Muscle of arm (tissue), 14 donors: ENCODE data around the gene FAM83D. TPM values are rescaled to one million over a fixed set of nuclear protein-coding genes. Genes with fewer than 3 reads are reported as not detected.

Experiments used
- DNase-seq: peaks from one replicate; pipeline ENCODE4 v3.0.0-alpha.2; 2013
- long read RNA-seq, 11 donors: transcript quantifications; one replicate each; lab custom pipeline, GENCODE V29; 2026
- polyA plus RNA-seq, 12 donors: library from polyadenylated mRNA; unstranded; fragments of 120-200 nt; gene quantifications; one replicate each; pipeline ENCODE4 v1.2.1, GENCODE V29; 2013; ENCODE audit not compliant: insufficient read length in 12 of 12

FAM83D gene, protein sequence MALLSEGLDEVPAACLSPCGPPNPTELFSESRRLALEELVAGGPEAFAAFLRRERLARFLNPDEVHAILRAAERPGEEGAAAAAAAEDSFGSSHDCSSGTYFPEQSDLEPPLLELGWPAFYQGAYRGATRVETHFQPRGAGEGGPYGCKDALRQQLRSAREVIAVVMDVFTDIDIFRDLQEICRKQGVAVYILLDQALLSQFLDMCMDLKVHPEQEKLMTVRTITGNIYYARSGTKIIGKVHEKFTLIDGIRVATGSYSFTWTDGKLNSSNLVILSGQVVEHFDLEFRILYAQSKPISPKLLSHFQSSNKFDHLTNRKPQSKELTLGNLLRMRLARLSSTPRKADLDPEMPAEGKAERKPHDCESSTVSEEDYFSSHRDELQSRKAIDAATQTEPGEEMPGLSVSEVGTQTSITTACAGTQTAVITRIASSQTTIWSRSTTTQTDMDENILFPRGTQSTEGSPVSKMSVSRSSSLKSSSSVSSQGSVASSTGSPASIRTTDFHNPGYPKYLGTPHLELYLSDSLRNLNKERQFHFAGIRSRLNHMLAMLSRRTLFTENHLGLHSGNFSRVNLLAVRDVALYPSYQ
- polyA plus RNA-seq = 10 to 100 TPM in 2 of 12 donors, 1 to 10 TPM in 9, not detected in 1; 4.6 to 12.8 (median 8.2) TPM
- long read RNA-seq, donor 1, partial matches to known transcripts = 0 of 2 reads
- long read RNA-seq, donor 1, other reads (novel, unspliced or antisense) = 0 of 2 reads
- long read RNA-seq, donor 2, partial matches to known transcripts = 0 of 3 reads
- long read RNA-seq, donor 2, other reads (novel, unspliced or antisense) = 0 of 3 reads
- long read RNA-seq, donor 3, partial matches to known transcripts = 0 of 4 reads
- long read RNA-seq, donor 3, other reads (novel, unspliced or antisense) = 0 of 4 reads
- long read RNA-seq, donor 4, partial matches to known transcripts = 0 of 2 reads
- long read RNA-seq, donor 4, other reads (novel, unspliced or antisense) = 0 of 2 reads
- long read RNA-seq, donor 5, partial matches to known transcripts = 0 of 4 reads
- long read RNA-seq, donor 5, other reads (novel, unspliced or antisense) = 0 of 4 reads
- long read RNA-seq, donor 6 = 0 reads
- long read RNA-seq, donor 7, partial matches to known transcripts = 0 of 3 reads
- long read RNA-seq, donor 7, other reads (novel, unspliced or antisense) = 0 of 3 reads
- long read RNA-seq, donor 8 = 0 reads
- long read RNA-seq, donor 9 = 0 reads
- long read RNA-seq, donor 10, partial matches to known transcripts = 0 of 1 reads
- long read RNA-seq, donor 10, other reads (novel, unspliced or antisense) = 0 of 1 reads
- long read RNA-seq, donor 11, partial matches to known transcripts = 0 of 4 reads
- long read RNA-seq, donor 11, other reads (novel, unspliced or antisense) = 0 of 4 reads

GRCh38 chr20:38926142-38926933 is at the start of gene FAM83D:
TSS of gene FAM83D (plus strand) at chr20:38926417. CDS start at chr20:38926443, 26 bp downstream.
- peak; percentile 96 for DNase-seq

- no peak for DNase-seq
Observed at GRCh38 chr20:38877483-38877882, 48.7 kb upstream of the FAM83D start.

- DNase-seq = peak; percentile 19
Observed at GRCh38 chr20:38878866-38879265, 47.4 kb upstream of the FAM83D start.

DNA sequence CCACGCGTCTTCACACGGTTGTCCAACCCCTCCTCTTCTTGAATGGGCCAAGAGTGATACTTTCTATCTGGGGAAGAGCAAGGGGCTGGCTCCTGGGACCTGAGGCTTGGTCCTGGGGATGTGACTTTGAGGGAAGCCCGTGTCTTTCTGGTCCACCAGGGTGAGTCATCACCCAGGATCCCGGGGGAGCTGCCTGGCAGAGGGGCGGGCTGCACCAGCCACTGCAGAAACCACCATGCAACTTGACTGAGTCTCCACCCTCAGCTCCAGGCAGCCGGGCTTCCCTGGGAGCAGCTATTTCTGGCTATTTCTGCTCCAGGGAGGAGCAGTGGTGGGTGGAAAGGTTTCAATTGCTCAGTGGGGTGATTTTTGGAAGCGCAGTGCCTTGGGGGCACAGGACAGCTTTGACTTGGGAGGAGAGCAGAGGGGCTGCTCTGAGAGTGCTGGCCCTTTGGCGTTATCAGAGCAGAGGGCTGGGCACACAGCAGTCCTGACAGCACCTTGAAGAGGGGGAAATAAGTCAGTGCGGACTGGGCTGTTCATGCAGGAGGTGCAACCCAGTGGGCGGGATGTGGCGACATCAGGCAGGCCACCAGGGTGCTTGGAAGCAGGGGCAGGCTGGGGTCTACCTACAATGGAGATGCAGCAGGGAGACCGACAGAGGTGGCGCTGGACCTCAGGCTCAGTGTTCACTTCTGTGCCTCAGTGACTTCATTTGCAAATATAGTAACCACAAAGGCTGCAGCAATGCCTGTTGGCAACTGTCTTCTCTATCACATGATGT is 45.1 kb upstream of the FAM83D start:
- no peak for DNase-seq

DNA sequence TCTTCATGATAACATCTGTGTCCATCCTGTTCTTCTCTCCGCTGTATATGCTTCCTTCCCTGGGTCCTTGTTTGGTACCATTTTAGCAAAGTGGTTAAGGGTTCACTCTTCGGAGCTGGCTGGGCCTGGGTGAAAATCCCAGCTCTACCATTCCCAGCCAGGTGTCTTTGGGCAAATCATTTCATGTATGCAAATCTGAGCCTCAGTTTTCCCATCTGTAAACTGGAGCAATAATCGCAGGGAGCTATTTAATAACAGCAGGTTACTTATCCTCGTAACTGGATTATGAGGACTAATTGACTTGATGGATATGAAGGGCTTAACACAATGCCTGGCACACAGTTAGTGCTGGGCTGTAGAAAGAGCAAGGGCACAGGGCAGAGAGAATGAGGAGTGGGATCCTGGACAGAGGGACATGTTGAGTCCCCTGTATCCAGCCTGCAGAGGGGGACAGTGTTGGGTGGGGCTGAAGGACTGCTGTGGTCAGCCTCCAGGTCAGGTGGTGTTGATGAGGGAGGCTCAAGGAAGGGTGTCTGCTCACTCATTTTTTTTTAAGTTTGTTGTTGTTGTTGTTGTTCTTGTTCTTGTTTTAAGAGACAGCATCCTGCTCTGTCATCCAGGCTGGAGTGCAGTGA is 44.3 kb upstream of the FAM83D start:
- no peak for DNase-seq

- no peak for DNase-seq
Observed at GRCh38 chr20:38882600-38882999, 43.6 kb upstream of the FAM83D start.

- DNase-seq = no peak
Observed at GRCh38 chr20:38883081-38883980, 42.9 kb upstream of the FAM83D start.

DNA sequence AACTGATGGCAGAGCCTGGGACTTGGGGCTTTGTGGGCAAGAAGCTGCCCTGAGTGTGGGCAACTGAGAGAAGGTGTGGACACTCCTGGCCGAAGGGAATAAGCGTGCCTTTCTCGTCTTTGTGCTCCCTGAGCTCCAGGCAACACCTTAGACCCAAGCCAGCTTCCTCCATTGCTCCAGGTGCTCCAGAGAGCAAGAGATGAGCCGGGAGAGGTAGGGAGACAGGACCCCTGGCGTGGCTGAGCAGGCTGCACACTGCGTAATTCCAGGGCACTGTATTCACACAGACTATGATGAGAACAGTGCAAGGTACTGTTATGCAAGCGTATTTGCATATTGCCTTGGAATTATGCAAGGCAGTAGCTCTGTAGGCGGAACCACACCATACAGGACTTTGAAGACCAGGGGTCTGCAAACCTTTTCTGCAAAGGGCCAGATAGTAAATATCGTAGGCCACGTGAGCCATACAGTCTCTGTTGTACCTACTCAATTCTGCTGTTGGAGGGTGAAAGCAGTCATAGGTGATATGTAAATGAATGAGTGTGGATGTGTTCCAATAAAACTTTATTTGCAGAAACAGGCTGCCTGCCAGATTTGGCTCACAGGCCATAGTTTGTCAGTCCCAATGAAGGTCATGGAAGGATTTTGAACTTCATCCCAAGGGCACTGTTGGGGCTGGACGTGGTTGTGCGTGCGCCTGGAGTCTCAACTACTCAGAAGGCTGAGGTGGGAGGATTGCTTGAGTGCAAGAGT is 42.1 kb upstream of the FAM83D start:
- no peak for DNase-seq

DNA sequence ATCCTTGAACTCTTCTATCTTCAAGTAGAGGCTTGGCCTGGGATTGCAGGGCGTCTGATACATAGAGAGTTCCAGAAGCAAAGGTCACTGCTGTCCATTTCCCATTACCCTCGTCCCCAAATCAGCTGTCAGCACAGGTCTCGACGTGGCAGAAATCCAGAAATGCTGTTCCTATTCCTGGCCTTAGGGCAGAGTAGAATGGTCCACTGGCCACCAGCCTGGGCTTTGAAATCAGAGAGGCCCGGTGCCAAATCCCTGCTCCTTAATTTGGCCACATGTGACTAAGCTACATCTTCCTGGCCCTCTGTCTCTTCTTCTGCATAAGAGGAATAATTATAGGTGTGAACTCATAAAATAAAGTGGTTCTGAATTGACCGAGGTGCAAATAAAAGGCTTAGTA is 40.9 kb upstream of the FAM83D start:
- DNase-seq = no peak

- DNase-seq = no peak
Observed at GRCh38 chr20:38888059-38888831, 38.0 kb upstream of the FAM83D start.

- no peak for DNase-seq
Observed at GRCh38 chr20:38889050-38889449, 37.2 kb upstream of the FAM83D start.

- DNase-seq = no peak
Observed at GRCh38 chr20:38889792-38890496, 36.3 kb upstream of the FAM83D start.

GRCh38 chr20:38890497-38890818 is 35.8 kb upstream of the FAM83D start:
- DNase-seq = no peak

DNA sequence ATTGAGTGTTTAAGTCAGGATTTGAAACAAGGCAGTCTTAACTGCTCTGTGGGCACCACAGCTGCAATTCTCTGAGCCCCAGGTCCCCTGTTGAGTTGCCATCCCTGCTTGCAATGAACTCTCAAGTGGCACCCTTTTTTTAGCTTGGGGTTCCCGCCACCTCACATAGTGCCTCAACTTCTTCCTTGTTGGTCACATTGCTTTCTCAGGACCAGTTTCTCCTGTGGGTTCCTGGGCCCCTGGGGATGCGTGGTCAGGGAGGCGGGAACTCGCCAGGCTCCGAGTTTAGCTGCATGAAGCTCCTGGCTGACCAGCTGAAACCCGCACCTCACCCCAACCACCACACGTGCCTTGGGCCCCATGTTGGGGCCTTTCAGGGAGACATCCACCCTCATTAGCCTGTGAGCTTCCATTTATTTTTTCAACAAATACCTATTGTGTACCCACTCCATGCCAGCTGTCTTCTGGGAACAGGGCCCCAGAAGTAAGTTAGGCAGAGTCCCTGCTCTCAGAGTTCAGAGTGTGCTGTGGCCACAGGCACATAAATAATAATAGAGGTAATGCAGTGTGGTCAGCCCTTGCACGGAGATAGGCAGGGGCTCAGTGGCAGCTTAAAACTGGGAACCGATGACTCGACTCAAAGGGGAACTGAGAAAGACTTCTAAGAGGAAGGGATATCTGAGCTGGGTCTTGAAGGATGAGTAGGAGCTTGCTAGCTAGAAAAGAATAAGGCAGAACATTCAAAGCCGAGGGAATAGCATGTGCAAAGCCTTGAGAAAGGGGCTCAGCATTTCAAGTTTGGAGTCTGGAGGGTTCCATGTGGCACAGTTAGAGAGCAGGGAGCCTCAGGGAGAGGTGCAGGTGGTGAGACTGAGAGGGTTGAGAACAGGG is 33.9 kb upstream of the FAM83D start:
- DNase-seq = no peak

DNA sequence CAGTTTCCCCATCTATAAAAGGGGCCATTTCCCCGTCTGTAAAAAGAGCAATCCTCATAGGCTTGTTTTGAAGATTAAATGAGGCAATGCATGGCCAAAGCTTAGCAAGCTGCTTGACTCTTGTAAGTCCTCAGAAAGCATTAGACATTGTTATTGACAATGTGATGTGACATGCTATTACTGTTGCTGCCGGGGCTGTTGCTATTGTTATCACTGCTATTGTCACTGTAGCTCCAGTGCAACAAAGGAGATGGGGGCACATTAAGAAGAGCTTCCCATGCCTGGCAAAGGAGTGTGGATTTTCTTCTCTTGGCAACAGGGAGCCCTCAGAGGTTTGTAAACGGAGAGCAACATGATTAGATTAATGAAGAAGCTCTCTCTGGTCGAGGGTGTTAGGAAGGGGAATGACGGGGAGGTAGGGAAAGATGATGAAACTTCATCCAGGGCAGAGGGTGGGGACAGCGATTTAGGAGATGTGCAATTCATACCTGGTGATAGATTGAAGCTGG is 33.1 kb upstream of the FAM83D start:
- no peak for DNase-seq
